Large intestine (tissue), 3 donors: ENCODE data around the gene ITGA8. TPM values are rescaled to one million over a fixed set of nuclear protein-coding genes. Genes with fewer than 3 reads are reported as not detected.

ENCODE experiments used
- DNase-seq, 2 donors: peaks; one replicate each; pipeline versions ENCODE4 v3.0.0 to v3.0.0-alpha.2; 2013
- H3K27ac ChIP-seq: one replicate; pipeline ENCODE4 v1.5.1; 2013; ENCODE audit warnings: low read length
- H3K27me3 ChIP-seq: 2 replicates; pipeline ENCODE4 v1.6.1; 2013; ENCODE audit warnings: low read length; ENCODE audit not compliant: control insufficient read depth, insufficient read depth
- H3K36me3 ChIP-seq: 2 replicates; pipeline ENCODE4 v1.6.1; 2013; ENCODE audit warnings: low read length; ENCODE audit not compliant: control insufficient read depth, insufficient read depth
- H3K4me1 ChIP-seq: one replicate; pipeline ENCODE4 v1.6.1; 2013; ENCODE audit warnings: low read length; ENCODE audit not compliant: control insufficient read depth, insufficient read depth
- H3K4me3 ChIP-seq: one replicate; pipeline ENCODE4 v1.5.1; 2013; ENCODE audit warnings: low read length
- H3K9me3 ChIP-seq: one replicate; pipeline ENCODE4 v1.6.1; 2013; ENCODE audit warnings: mild to moderate bottlenecking, low read depth, low read length, moderate library complexity; ENCODE audit not compliant: control insufficient read depth
- WGBS: methylation state at CpG from one replicate; pipeline ENCODE4 v1.1.5; 2013; ENCODE audit warnings: low lambda C conversion rate; ENCODE audit not compliant: insufficient coverage; 5-methylcytosine and 5-hydroxymethylcytosine counted together
- polyA plus RNA-seq: library from polyadenylated mRNA; unstranded; fragments of 120-200 nt; gene quantifications from one replicate; pipeline ENCODE4 v1.2.1, GENCODE V29; 2013

Gene ITGA8
- polyA plus RNA-seq, 1 donor, result 9.5 TPM

DNA sequence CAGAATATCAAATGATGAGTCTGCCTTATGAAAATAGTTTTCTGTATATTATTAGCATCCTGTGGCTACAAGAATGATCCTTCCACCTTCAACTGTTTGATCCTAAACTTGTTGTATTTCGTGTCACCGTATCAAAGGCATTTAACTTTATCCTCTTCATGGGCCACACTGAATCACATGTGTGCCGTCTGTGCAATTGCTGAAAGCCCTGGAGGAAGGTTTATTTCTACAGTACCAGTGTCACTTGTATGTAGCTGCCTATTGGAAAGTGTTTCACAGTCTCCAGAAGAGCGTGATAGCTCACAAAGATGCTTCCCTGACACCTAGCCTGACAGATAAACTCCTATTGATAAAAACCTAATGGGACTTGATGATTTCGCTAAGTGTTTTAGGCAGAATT is 94.5 kb downstream of the ITGA8 start:
- H3K27me3 ChIP-seq, result no peaks in the 10 kb centered on the region
- no peaks in the 10 kb centered on the region for H3K9me3 ChIP-seq
- H3K27ac ChIP-seq, result no peak overlapping the region
- no peaks in the 10 kb centered on the region for H3K36me3 ChIP-seq
- DNase-seq, result no peak
- H3K4me1 ChIP-seq, result no peaks in the 10 kb centered on the region
- no CpG with 5 or more reads among the region's 5 CpGs for WGBS
- no peak overlapping the region for H3K4me3 ChIP-seq

DNA sequence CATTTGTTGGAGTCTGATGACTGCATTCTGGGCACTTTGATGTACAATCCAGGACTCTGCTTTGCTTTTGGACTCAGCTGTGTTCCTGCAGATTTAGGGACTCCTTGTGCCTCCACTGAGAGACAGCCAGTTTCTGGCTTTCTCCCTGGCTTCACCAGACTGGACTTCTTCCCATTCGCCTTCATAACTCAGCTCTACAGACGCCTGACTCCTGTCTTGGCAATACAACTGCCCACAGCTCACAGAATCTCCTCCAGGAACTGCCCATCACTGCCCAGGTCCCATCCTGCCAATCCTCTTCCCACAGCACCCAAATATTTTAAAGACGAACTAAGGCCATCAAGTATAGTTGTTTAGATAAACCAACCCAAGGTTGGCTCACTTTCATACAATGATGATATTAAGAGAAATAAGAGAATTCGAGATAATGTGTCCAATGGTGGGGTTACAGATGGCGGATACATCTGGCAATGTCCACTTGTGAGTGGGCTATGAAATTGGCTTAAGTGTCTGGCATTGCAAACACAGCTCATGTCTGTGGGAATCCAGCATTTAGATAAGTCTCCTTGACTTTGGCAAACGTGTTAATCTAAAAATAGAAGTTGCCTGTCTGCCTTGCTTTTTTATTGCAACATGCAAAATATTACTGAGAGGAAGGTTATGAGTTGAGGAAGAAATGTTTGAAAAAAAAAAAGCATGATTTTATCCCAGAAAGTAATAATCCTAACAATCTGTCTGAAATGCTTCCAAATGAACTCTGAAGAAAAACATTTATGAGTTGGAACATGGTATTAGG is 95.1 kb downstream of the ITGA8 start:
- H3K9me3 ChIP-seq, result no peaks in the 10 kb centered on the region
- no peaks in the 10 kb centered on the region for H3K4me1 ChIP-seq
- no peak for DNase-seq
- no peak overlapping the region for H3K27ac ChIP-seq
- H3K36me3 ChIP-seq, result no peaks in the 10 kb centered on the region
- WGBS, result 90% methylated on average over 3 of the region's 6 CpGs
- H3K27me3 ChIP-seq, result no peaks in the 10 kb centered on the region
- no peak overlapping the region for H3K4me3 ChIP-seq

DNA sequence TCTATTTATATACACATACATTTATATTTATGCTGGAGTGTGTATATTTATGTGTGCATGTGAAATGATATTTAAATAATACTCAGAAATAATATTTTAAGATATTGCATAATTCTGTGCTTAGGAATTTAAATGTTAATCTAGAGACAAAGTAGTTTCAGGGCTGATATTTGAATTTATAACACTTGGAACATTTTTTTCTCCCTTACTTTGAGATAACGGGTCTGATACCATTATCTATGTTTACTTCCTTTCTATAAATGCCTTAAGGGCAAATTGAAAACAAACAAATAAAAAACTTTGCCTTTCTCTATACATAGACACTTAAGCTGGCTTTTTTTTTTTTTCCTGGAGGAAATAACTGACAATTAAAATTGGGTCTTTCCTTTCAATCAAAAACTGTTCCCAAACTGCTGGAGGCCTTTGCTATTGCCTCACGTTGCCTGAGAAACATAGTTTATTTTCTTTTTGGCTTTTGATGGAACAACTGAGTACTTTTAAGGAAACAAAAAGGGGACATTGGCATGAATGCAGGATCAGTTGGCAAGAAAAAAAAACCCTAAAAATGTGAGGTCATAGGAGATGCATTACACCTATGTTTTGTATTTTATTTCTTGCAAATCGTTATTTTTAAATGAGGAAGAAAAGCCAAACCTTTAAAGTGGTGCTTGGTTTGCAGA is 98.7 kb downstream of the ITGA8 start:
- Histone ChIP-seq H3K27me3 (no peaks in the 10 kb centered on the region), H3K9me3 (no peaks in the 10 kb centered on the region), H3K27ac (no peak overlapping the region), H3K36me3 (no peaks in the 10 kb centered on the region), H3K4me1 (no peaks in the 10 kb centered on the region), H3K4me3 (no peak overlapping the region)
- 14% methylated on average over 1 of the region's 3 CpGs for WGBS
- no peak for DNase-seq

DNA sequence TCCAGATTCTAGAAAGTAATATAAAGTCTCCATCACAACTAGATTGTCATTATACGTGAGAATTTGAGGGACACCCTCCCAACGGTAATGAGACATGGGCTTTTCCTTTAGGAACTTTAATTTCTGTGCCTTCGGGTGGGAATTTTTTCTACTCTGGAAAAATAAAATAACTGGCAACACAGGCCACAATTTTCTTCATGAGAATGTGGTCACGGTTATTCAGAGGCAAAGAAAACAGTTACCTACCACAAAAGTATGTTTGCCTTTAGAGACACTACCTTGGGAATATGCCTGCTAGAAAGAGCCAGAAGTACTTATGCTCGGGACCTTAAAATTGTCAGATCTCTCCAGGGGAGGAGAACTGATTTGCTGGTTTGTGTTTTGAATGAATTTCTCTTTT is 99.4 kb downstream of the ITGA8 start:
- no peaks in the 10 kb centered on the region for H3K36me3 ChIP-seq
- H3K9me3 ChIP-seq, result no peaks in the 10 kb centered on the region
- no peaks in the 10 kb centered on the region for H3K27me3 ChIP-seq
- no peaks in the 10 kb centered on the region for H3K4me1 ChIP-seq
- H3K4me3 ChIP-seq, result no peak overlapping the region
- no CpG with 5 or more reads among the region's 5 CpGs for WGBS
- no peak overlapping the region for H3K27ac ChIP-seq
- no peak for DNase-seq

DNA sequence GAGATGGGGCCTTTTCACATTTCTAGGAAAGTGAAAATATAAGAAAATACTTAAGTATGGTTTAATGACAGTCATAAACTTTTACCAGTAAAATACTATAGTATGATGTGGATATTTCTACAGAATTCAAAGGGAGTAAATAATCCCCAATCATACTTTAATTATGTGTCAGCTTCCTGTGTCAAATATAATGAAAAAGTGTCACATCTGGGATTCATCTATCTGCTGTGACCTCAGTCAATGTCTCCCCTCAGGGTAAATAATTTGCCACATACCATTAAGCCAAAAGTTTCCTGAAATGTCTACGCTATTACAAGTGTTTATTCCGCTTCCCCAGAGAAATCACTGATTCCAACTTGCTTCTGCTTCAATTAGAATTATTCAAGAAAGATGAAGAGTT is 110.5 kb downstream of the ITGA8 start:
- WGBS, result 86% methylated on average over 1 of the region's 2 CpGs
- Histone ChIP-seq H3K4me3 (no peak overlapping the region), H3K27ac (no peak overlapping the region), H3K9me3 (no peaks in the 10 kb centered on the region), H3K36me3 (no peaks in the 10 kb centered on the region), H3K4me1 (no peaks in the 10 kb centered on the region), H3K27me3 (no peaks in the 10 kb centered on the region)
- no peak for DNase-seq

DNA sequence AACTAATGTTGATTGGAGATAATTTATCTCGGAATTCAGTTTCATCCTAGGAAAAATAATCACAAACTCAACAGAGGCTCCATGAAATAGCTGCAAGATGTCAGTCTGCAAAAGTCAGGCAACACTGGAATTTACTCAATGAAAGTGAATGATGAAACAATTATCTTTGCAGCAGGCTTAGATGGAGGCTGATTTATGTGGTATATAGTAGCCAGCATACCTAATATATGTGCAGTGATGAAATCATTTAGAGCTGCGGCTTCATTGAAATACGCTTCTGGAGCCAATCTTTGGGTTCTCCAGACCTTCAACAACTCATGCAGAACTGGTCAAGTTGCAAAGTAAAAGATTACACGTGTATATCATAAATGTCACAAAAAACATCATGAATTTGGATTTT is 113.3 kb downstream of the ITGA8 start:
- WGBS, result 90% methylated on average over 2 of the region's 4 CpGs
- H3K4me1 ChIP-seq, result no peaks in the 10 kb centered on the region
- DNase-seq, result no peak

DNA sequence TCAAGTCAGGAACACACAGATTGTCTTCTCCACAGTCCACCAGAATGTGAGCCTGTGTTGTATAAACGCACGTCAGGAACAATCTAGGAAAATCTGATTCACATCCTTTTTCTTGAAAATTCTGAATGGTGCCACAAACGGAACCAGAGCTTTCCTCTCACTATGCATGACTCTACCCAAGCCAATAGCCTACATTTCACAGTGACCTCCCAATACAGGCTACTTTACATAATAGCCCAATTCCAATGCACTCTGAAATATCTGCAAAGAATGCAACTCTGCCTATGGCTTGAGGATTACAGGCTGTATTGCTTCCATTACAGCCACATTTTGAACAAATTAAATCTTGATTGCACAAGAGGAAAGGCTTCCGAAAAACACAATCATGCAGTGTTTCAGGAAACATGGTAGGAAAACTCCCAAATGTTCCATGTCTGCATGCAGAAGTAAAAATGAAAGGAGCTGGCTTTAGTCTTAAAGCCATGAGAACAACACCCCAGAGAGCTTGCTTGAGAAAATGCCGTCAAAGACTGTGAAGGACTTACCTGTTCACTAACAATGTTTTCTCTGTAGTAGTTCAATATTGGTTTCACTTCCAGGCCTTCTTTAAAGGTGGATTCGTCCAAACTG is 113.9 kb downstream of the ITGA8 start:
- Histone ChIP-seq H3K27ac (no peak overlapping the region), H3K9me3 (no peaks in the 10 kb centered on the region), H3K36me3 (no peaks in the 10 kb centered on the region), H3K4me3 (no peak overlapping the region), H3K27me3 (no peaks in the 10 kb centered on the region), H3K4me1 (no peaks in the 10 kb centered on the region)
- WGBS, result 100% methylated on average over 1 of the region's 6 CpGs
- no peak for DNase-seq

More for the DNA sequence above, 113.3 kb downstream of the ITGA8 start:
- Histone ChIP-seq H3K36me3 (no peaks in the 10 kb centered on the region), H3K4me3 (no peak overlapping the region), H3K27me3 (no peaks in the 10 kb centered on the region), H3K27ac (no peak overlapping the region), H3K9me3 (no peaks in the 10 kb centered on the region)

DNA sequence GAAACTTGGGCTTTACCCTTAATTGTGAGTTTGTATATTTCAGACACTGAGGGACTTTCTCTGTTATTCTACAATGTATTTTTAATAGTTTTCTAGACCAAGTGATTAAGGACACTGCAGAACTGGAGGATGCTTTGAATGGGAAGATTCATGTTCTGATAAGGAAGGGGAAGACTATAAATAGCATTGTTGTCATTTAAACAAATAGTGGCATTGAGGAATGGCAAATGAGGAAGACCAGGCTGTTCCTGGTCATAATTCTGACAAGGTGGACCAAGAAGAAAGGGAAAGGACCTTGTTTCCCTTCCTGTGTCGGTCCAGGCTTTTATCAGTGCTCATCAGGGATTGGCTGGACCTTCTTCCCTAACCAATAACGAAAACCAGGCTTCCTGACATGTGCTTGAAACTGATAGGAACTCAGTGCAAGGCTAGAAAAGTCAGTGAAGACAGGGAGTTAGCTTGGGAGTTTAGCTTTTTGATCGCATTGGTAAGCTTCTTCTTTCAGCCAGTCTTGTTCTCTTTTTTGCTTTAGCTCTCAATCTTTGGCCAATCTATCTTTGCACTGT is 116.2 kb downstream of the ITGA8 start:
- DNase-seq, result no peak
- no peak overlapping the region for H3K27ac ChIP-seq
- H3K27me3 ChIP-seq, result no peaks in the 10 kb centered on the region
- H3K36me3 ChIP-seq, result no peaks in the 10 kb centered on the region
- H3K4me3 ChIP-seq, result no peak overlapping the region
- WGBS, result 100% methylated on average over 1 of the region's 3 CpGs
- H3K9me3 ChIP-seq, result no peaks in the 10 kb centered on the region
- H3K4me1 ChIP-seq, result no peaks in the 10 kb centered on the region

DNA sequence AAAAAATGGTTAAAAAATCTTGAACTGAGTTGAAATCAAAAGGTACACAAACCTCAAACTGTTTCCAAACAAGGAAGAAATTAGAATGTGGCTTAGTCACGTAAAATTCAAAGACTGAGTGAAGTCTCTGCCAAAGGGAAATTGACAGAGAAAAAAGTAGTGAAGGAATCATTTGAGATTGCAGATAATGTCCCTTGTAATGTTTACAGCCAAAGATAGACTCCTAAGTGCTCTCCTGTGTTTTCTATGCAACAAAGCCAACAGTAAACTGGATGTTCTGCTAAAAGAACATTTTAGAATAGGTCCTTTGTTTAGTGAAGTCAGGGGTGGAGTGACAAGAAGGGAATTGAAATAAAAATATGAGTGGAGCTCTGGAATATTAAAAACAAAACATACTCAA is 117.9 kb downstream of the ITGA8 start:
- H3K27me3 ChIP-seq, result no peaks in the 10 kb centered on the region
- 33% methylated on average over 1 of the region's 1 CpG for WGBS
- no peaks in the 10 kb centered on the region for H3K9me3 ChIP-seq
- H3K4me3 ChIP-seq, result no peak overlapping the region
- no peak overlapping the region for H3K27ac ChIP-seq
- H3K4me1 ChIP-seq, result no peaks in the 10 kb centered on the region
- H3K36me3 ChIP-seq, result no peaks in the 10 kb centered on the region
- DNase-seq, result no peak

DNA sequence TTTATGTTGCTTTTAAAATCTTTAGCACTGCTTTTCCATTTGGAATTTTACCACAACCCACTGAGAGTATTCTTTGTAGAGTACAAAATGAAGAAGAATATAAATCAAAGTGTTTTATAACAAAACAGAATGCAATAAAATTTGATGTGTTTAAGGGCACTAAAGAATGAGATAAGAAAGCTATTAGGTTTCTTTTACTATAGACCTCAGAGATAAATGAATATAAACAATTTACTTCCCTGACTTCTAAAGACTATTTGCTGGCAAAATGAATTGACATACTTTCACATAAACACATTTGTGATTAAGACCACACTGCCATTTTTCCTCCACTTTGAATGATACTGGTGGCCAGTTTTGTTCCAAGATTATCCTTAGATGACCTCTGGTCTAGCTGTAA is 124.5 kb downstream of the ITGA8 start:
- no peak for DNase-seq
- no peak overlapping the region for H3K27ac ChIP-seq
- H3K4me1 ChIP-seq, result no peaks in the 10 kb centered on the region
- no peaks in the 10 kb centered on the region for H3K9me3 ChIP-seq
- no peaks in the 10 kb centered on the region for H3K27me3 ChIP-seq
- no peaks in the 10 kb centered on the region for H3K36me3 ChIP-seq
- no peak overlapping the region for H3K4me3 ChIP-seq
